GM21825 (cell line): ENCODE measurements around the gene CACNG5.

Experiments
- ATAC-seq: cut with Tn5 transposase; IDR thresholded peaks from one replicate; pipeline ENCODE4 v1.9.1; 2021; ENCODE audit warnings: mild to moderate bottlenecking, moderate library complexity; ENCODE audit not compliant: unreplicated experiment

CACNG5 gene

GRCh38 chr17:66834919-66835454, at the start of gene CACNG5:
Gene CACNG5, plus strand, starts transcription at chr17:66835117. Its CDS starts 42,216 bp downstream, at chr17:66877333.
- no peak for ATAC-seq

GRCh38 chr17:66786107-66786506, 48.8 kb upstream of the CACNG5 start:
- ATAC-seq = no peak

GRCh38 chr17:66787914-66788313, 47.0 kb upstream of the CACNG5 start:
- ATAC-seq = no peak

GRCh38 chr17:66789093-66789492, 45.8 kb upstream of the CACNG5 start:
- ATAC-seq = no peak

- no peak for ATAC-seq
Measured at GRCh38 chr17:66789961-66790437, 44.9 kb upstream of the CACNG5 start.

- no peak for ATAC-seq
Measured at GRCh38 chr17:66790501-66791061, 44.3 kb upstream of the CACNG5 start.

GRCh38 chr17:66791347-66791746, 43.6 kb upstream of the CACNG5 start:
- ATAC-seq = no peak

- no peak for ATAC-seq
Measured at GRCh38 chr17:66793814-66794213, 41.1 kb upstream of the CACNG5 start.

GRCh38 chr17:66795486-66795885, 39.4 kb upstream of the CACNG5 start:
- ATAC-seq = no peak

GRCh38 chr17:66799849-66800537, 34.9 kb upstream of the CACNG5 start:
- ATAC-seq = no peak

GRCh38 chr17:66803474-66803951, 31.4 kb upstream of the CACNG5 start:
- no peak for ATAC-seq

- no peak for ATAC-seq
Measured at GRCh38 chr17:66805567-66805966, 29.4 kb upstream of the CACNG5 start.

- ATAC-seq = no peak
Measured at GRCh38 chr17:66807182-66807581, 27.7 kb upstream of the CACNG5 start.

GRCh38 chr17:66809408-66809807, 25.5 kb upstream of the CACNG5 start:
- no peak for ATAC-seq

GRCh38 chr17:66810951-66811682, 23.8 kb upstream of the CACNG5 start:
- ATAC-seq = no peak

- no peak for ATAC-seq
Measured at GRCh38 chr17:66811683-66812054, 23.2 kb upstream of the CACNG5 start.

- no peak for ATAC-seq
Measured at GRCh38 chr17:66812571-66812970, 22.3 kb upstream of the CACNG5 start.

GRCh38 chr17:66813296-66813695, 21.6 kb upstream of the CACNG5 start:
- ATAC-seq = no peak

- ATAC-seq = no peak
Measured at GRCh38 chr17:66814026-66814425, 20.9 kb upstream of the CACNG5 start.

GRCh38 chr17:66814570-66814969, 20.3 kb upstream of the CACNG5 start:
- ATAC-seq = no peak

GRCh38 chr17:66817750-66818149, 17.2 kb upstream of the CACNG5 start:
- no peak for ATAC-seq

- ATAC-seq = no peak
Measured at GRCh38 chr17:66819466-66819865, 15.5 kb upstream of the CACNG5 start.
